Pancreas (tissue), 10 donors: Measurements from ENCODE around the gene RAI1. TPM values are rescaled to one million over a fixed set of nuclear protein-coding genes. Genes with fewer than 3 reads are reported as not detected.
A peak's percentile ranks its signal among the peaks of the same experiment; 100 is the strongest.

Experiments used
- ATAC-seq, 4 donors: fragments of 200-7000 bp; cut with Tn5 transposase; one replicate each; pipeline versions ENCODE4 v1.8.0 to v1.9.1; 2020; ENCODE audit warnings: mild to moderate bottlenecking in 4 of 4, moderate library complexity in 4 of 4
- DNase-seq, 6 donors: peaks; one replicate each; pipeline ENCODE4 v3.0.0-alpha.2; 2020
- FAIRE-seq: peaks from 2 replicates; lab custom pipeline; 2012; peaks lifted over from hg19 to GRCh38; lab: Jason Lieb, UNC
- H3K27ac ChIP-seq, 4 donors: fragments of 200-600 bp; sonication (generic); 1 replicate in 3 of 4; 2 replicates in 1 of 4; pipeline versions ENCODE4 v1.5.0 to v1.8.0; 2020
- H3K27me3 ChIP-seq, 4 donors: fragments of 200-600 bp; one replicate each; pipeline ENCODE4 v1.8.0; 2021
- H3K36me3 ChIP-seq, 3 donors: fragments of 200-600 bp; sonication (generic) in 1 of 3; one replicate each; pipeline versions ENCODE4 v1.5.0 to v1.8.0; 2020 to 2021
- H3K4me1 ChIP-seq, 3 donors: fragments of 200-600 bp; one replicate each; pipeline ENCODE4 v1.8.0; 2021
- H3K4me3 ChIP-seq, 4 donors: fragments of 200-600 bp; sonication (generic) in 2 of 4; one replicate each; pipeline versions ENCODE4 v1.5.0 to v1.8.0; 2020 to 2021
- H3K9me3 ChIP-seq, 4 donors: fragments of 200-600 bp; one replicate each; pipeline ENCODE4 v1.8.0; 2021
- CTCF ChIP-seq, 4 donors: fragments of 200-600 bp; sonication (generic) in 3 of 4; IDR thresholded peaks; one replicate each; pipeline versions ENCODE4 v1.5.0 to v1.8.0; 2021; ENCODE audit warnings: antibody characterized with exemption in 4 of 4
- WGBS, 2 donors: extraction: QIAGEN DNeasy Blood & Tissue Kit; methylation state at CpG; one replicate each; pipeline ENCODE4 v1.1.7; 2013; 5-methylcytosine and 5-hydroxymethylcytosine counted together
- intact Hi-C, 3 donors: fragments of 100-400 bp; cut with DNase I; formaldehyde crosslinking; loops; one replicate each; pipeline versions ENCODE4 v1.11.1 to v1.14.2; 2022
- polyA plus RNA-seq, 2 donors: library from polyadenylated mRNA; stranded (reverse); fragments of 200-250 nt; gene quantifications; one replicate each; pipeline ENCODE4 v1.2.3, GENCODE V29; 2013
- total RNA-seq, 6 donors: library from RNA; stranded (reverse); fragmentation: NEBNext Ultra II Directional in 4 of 6; extraction: Animal tissue kit (Norgen Biotek cat#: 25700) in 4 of 6; gene quantifications; one replicate each; pipeline versions ENCODE4 v1.2.1 to v1.2.4, GENCODE V29; 2021 to 2023
- donor health status: healthy with polysubstance abuse.
- donor health status: DM: no; HTN: no; CAD: no; lungs with moderate emphysema.
- donor health status: DM: no; HTN: no; CAD: no.
- donor health status: control.
- donor health status: control.
- donor health status: Bipolar disorder and iron deficiency.
- donor health status: DM: yes; HTN: yes; CAD: no.
- donor health status: DM: no; HTN: no; CAD: no.
- donor health status: DM: no; HTN: no; CAD: no.
- donor health status: DM: yes; HTN: yes; CAD: no.

Gene RAI1
- total and polyA plus RNA-seq, 8 donors: 12.1 to 23.9 (median 16.7) TPM

- H3K27me3 ChIP-seq: no peaks in the 10 kb centered on the region
- no peak for ATAC-seq
- peaks cover 0 to 30% (median 7%) of the 10 kb centered on the region in 3 donors for H3K36me3 ChIP-seq
- WGBS, 2 donors: 93% methylated on average over 31 of the region's 31 CpGs
- no peaks in the 10 kb centered on the region for H3K9me3 ChIP-seq
- DNase-seq: peak in 1 of 6 donors; percentile 69
- no peak overlapping the region for H3K27ac ChIP-seq
- no peak overlapping the region for H3K4me3 ChIP-seq
- TF ChIP-seq CTCF (IDR thresholded peaks at IDR 0.05): no peak
- no peaks in the 10 kb centered on the region for H3K4me1 ChIP-seq
- no peak for FAIRE-seq
- intact Hi-C loops: loop anchor here in 1 of 3 donors (10.0 kb wide), 1 partner anchor 120 kb away; no protein-coding TSS in a partner anchor
Observed at GRCh38 chr17:17794382-17794781, 113.1 kb downstream of the RAI1 start.

GRCh38 chr17:17795296-17795695 is 114.0 kb downstream of the RAI1 start:
- Histone ChIP-seq H3K4me3 (no peak overlapping the region), H3K4me1 (no peaks in the 10 kb centered on the region), H3K36me3 (peaks cover 0 to 30% (median 7%) of the 10 kb centered on the region in 3 donors), H3K27ac (no peak overlapping the region), H3K27me3 (no peaks in the 10 kb centered on the region), H3K9me3 (no peaks in the 10 kb centered on the region)
- intact Hi-C loops: loop anchor here in 1 of 3 donors (10.0 kb wide), 1 partner anchor 120 kb away; no protein-coding TSS in a partner anchor
- ATAC-seq (no peak), DNase-seq (peak in 1 of 6 donors; percentile 68), FAIRE-seq (no peak)
- no peak for TF ChIP-seq CTCF (IDR thresholded peaks at IDR 0.05)
- 91% methylated on average over 12 of the region's 12 CpGs for WGBS, 2 donors

- FAIRE-seq: no peak
- Histone ChIP-seq H3K36me3 (peaks cover 0 to 30% (median 7%) of the 10 kb centered on the region in 3 donors), H3K27me3 (no peaks in the 10 kb centered on the region), H3K27ac (no peak overlapping the region), H3K9me3 (no peaks in the 10 kb centered on the region), H3K4me3 (no peak overlapping the region), H3K4me1 (no peaks in the 10 kb centered on the region)
- DNase-seq: peak in 1 of 6 donors; percentile 80
- ATAC-seq: no peak
- WGBS, 2 donors: 95 to 96% methylated on average over 37 to 40 of the region's 40 CpGs
- intact Hi-C loops: loop anchor here in 1 of 3 donors (10.0 kb wide), 1 partner anchor 121 kb away; no protein-coding TSS in a partner anchor
- no peak for TF ChIP-seq CTCF (IDR thresholded peaks at IDR 0.05)
Observed at GRCh38 chr17:17795946-17796786, 114.9 kb downstream of the RAI1 start.

- no peaks in the 10 kb centered on the region for H3K4me1 ChIP-seq
- H3K9me3 ChIP-seq: no peaks in the 10 kb centered on the region
- no peak overlapping the region for H3K4me3 ChIP-seq
- no peaks in the 10 kb centered on the region for H3K27me3 ChIP-seq
- intact Hi-C loops: loop anchor here in 1 of 3 donors (10.0 kb wide), 1 partner anchor 122 kb away; no protein-coding TSS in a partner anchor
- DNase-seq (no peak), ATAC-seq (no peak), FAIRE-seq (no peak)
- 95 to 99% methylated on average over 13 of the region's 13 CpGs for WGBS, 2 donors
- H3K36me3 ChIP-seq: peaks cover 0 to 30% (median 7%) of the 10 kb centered on the region in 3 donors
- H3K27ac ChIP-seq: no peak overlapping the region
- TF ChIP-seq CTCF (IDR thresholded peaks at IDR 0.05): no peak
Observed at GRCh38 chr17:17796787-17797061, 115.5 kb downstream of the RAI1 start.
